SHP77 (cell line): ENCODE data around the gene PTPRN2.
"Not testable (repeated sequence)": the region's sequence is repeated elsewhere in the genome, so short reads cannot be mapped to it uniquely, and the experiment has no call there.

Experiments used
- DNase-seq, 2 experiments: peaks; one replicate each; lab custom pipeline; 2025; lab: John Stamatoyannopoulos, UW

PTPRN2 gene

GRCh38 chr7:158301207-158301606 is 286.4 kb downstream of the PTPRN2 start:
- DNase-seq, result no peak

DNA sequence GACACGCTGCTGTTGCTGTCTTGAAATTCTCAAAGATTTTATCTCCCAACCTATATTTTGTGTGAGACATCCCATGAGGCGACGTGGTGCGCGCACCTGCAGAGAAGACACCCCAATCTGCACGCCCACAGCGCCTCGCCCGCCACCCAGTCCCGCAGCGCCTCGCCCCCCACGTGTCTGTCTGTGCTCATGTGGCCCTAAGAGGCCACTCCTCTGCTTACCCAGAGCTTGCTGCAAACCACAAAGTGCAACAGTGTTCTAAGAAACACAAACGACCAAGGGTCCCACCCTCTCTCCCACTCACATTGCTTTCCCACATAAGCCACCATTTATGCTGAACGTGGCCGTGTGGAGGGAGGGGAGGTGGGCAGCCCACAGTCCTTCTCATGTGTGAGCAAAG is 287.2 kb downstream of the PTPRN2 start:
- no peak for DNase-seq

GRCh38 chr7:158299607-158300006 is 288.0 kb downstream of the PTPRN2 start:
- no peak for DNase-seq

- DNase-seq, result no peak
Observed at GRCh38 chr7:158296798-158297104, 290.9 kb downstream of the PTPRN2 start.

GRCh38 chr7:158295966-158296797 is 291.4 kb downstream of the PTPRN2 start:
- DNase-seq, result no peak

GRCh38 chr7:158294468-158295215 is 293.0 kb downstream of the PTPRN2 start:
- DNase-seq, result not testable (repeated sequence)

- DNase-seq, result no peak
Observed at GRCh38 chr7:158292948-158293347, 294.7 kb downstream of the PTPRN2 start.

DNA sequence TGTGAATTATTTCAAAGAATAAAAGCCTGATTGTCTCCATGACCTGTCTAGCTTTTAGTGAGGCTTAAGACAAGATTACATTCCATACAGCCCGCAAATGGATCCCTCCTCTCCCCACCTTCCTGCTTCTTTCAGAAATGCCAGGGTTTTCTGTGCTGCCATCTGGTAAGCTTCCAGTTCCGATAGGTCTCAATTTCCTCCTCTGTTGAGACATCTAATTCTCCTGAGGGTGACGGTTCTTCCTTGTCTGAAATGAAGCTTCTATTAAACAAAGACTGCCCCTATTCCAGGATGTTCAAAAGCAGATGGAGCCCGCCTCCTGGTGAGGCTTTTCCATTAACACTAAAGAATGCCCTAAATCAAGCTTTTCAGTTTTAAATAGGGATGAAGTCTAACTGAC is 295.6 kb downstream of the PTPRN2 start:
- no peak for DNase-seq

- no peak for DNase-seq
Observed at GRCh38 chr7:158289761-158290523, 297.7 kb downstream of the PTPRN2 start.

DNA sequence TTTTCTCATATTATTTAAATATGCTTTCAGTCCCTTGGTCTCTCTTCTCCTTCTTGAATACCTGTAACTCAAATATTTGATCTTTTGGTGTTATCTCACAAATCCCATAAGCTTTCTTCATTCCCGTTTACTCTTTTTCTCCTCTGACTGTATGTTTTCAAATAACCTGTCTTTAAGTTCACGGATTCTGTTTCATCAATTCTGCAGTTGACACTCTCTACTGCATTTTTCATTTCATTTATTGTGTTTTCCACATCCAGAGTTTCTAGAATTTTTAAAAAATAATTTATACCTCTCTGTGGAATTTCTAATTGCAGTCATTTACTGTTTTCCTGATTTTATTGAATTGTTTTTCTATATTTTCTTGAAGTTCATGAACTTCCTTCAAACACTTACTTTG is 298.4 kb downstream of the PTPRN2 start:
- no peak for DNase-seq

DNA sequence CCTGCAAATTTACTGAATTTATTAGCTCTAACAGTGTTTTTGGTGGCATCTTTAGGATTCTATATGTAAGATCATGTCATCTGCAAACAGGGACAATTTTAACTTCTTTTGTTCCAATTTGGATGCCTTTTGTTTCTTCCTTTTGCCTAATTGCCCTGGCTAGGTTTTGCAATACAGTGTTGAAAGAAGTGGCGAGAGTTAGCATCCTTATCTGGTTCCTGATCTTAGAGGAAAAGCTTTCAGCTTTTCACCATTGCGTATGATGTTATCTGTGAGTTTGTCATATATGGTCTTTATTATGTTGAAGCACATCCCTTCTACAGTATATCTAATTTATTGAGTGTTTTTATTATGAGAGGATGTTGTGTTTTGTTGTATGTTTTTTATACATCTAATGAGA is 301.4 kb downstream of the PTPRN2 start:
- DNase-seq, result no peak

DNA sequence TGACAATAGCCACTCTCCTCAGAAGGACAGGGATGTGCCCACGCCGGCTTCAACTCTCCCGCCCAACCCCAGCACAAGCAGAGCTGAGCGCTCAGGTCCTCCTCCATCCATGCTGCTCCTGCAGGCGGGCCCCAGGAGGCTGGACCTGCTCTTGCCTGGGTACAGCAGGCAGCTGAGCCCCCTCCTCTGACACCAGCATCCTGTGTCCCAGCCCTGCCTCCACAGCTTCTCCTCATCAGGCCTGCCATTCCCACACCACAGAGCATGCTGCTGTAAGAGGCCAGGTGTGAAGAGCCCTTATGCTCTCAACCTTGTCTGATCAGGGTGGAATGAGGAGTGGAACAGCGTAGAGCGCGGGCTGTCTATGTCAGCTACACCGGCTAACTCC is 302.2 kb downstream of the PTPRN2 start:
- DNase-seq, result no peak

GRCh38 chr7:158284617-158285382 is 302.8 kb downstream of the PTPRN2 start:
- no peak for DNase-seq

- no peak for DNase-seq
Observed at GRCh38 chr7:158284121-158284520, 303.5 kb downstream of the PTPRN2 start.

- DNase-seq, result no peak
Observed at GRCh38 chr7:158283016-158283974, 304.3 kb downstream of the PTPRN2 start.

GRCh38 chr7:158282461-158283001 is 305.1 kb downstream of the PTPRN2 start:
- DNase-seq, result no peak

DNA sequence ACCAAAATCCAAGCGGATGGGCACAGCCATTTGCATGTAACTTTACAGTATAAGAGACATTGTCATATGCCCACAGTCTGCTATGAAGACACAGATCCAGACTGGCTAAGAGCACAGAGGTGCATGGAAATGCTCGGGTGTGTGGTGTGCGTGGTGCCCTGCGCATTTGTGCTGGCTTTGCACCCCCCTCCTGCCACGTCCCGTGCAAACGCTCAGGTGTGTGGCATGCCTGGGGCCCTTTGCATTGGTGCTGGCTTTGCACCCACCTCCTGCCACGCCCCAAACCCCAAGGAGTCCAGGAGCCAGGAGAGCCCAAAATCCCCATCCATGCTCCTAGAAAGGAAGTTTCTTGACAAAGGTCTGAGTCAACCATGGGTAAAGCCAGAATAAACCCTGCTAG is 306.2 kb downstream of the PTPRN2 start:
- no peak for DNase-seq

- DNase-seq, result no peak
Observed at GRCh38 chr7:158280448-158281144, 307.0 kb downstream of the PTPRN2 start.

GRCh38 chr7:158279539-158280447 is 307.8 kb downstream of the PTPRN2 start:
- no peak for DNase-seq
